ENCODE results near the gene MYH6. TPM values are rescaled to one million over a fixed set of nuclear protein-coding genes. Genes with fewer than 3 reads are reported as not detected.

Gene MYH6
- total RNA-seq, 1 experiment from 2014 or later: 0.09 TPM

- H3K36me3 Mint-ChIP-seq: no peaks in the 10 kb centered on the region
- H3K27ac Mint-ChIP-seq: no peak overlapping the region
- TF ChIP-seq STAT6 (CRISPR knock-in tag; conservative IDR thresholded peaks at IDR 0.05; ENCODE audit: low read depth) (no peak), IRF1 (CRISPR knock-in tag; IDR thresholded peaks at IDR 0.05) (no peak)
- no peak for ATAC-seq
- no peak overlapping the region for H3K4me3 Mint-ChIP-seq
- CTCF ChIA-PET: interaction anchor here (1.1 to 2.7 kb wide), 2 partner anchors 19 to 34 kb away, joined by 3 to 8 read pairs; no protein-coding TSS in a partner anchor
- POLR2A ChIA-PET: no interaction called here
- no peaks in the 10 kb centered on the region for H3K4me1 Mint-ChIP-seq
- no peak for DNase-seq (ENCODE audit: low spot score)
- no peaks in the 10 kb centered on the region for H3K9me3 Mint-ChIP-seq
- H3K27me3 Mint-ChIP-seq (ENCODE audit: low read depth): peaks cover 15% of the 10 kb centered on the region
Observed at GRCh38 chr14:23414254-23414653, 6.2 kb upstream of the MYH6 start.

GRCh38 chr14:23413681-23414080 is 5.6 kb upstream of the MYH6 start:
- H3K27ac Mint-ChIP-seq: no peak overlapping the region
- ATAC-seq (no peak), DNase-seq (ENCODE audit: low spot score) (no peak)
- H3K4me3 Mint-ChIP-seq: no peak overlapping the region
- peaks cover 15% of the 10 kb centered on the region for H3K27me3 Mint-ChIP-seq (ENCODE audit: low read depth)
- H3K4me1 Mint-ChIP-seq: no peaks in the 10 kb centered on the region
- no peaks in the 10 kb centered on the region for H3K9me3 Mint-ChIP-seq
- H3K36me3 Mint-ChIP-seq: no peaks in the 10 kb centered on the region
- CTCF ChIA-PET: interaction anchor here (0.6 to 2.7 kb wide), 2 partner anchors 13 to 34 kb away, joined by 3 to 8 read pairs; no protein-coding TSS in a partner anchor
- POLR2A ChIA-PET: no interaction called here
- no peak for TF ChIP-seq ZNF423 (CRISPR knock-in tag; IDR thresholded peaks at IDR 0.05)
- TF ChIP-seq SP1 (CRISPR knock-in tag; conservative IDR thresholded peaks at IDR 0.05): no peak
- no peak for TF ChIP-seq ZSCAN18 (CRISPR knock-in tag; IDR thresholded peaks at IDR 0.05)
- no peak for TF ChIP-seq ELF4 (CRISPR knock-in tag; IDR thresholded peaks at IDR 0.05; ENCODE audit: low read depth)
- TF ChIP-seq MLX (CRISPR knock-in tag; IDR thresholded peaks at IDR 0.05): no peak
- TF ChIP-seq PRDM15 (CRISPR knock-in tag; IDR thresholded peaks at IDR 0.05): no peak
- TF ChIP-seq PREB (CRISPR knock-in tag; IDR thresholded peaks at IDR 0.05; ENCODE audit: borderline replicate concordance): no peak
- TF ChIP-seq ATF1 (CRISPR knock-in tag; IDR thresholded peaks at IDR 0.05): no peak
- no peak for TF ChIP-seq NR2C2 (CRISPR knock-in tag; IDR thresholded peaks at IDR 0.05)
- TF ChIP-seq GTF2I (CRISPR knock-in tag; conservative IDR thresholded peaks at IDR 0.05): no peak
- TF ChIP-seq IRF2 (CRISPR knock-in tag; IDR thresholded peaks at IDR 0.05; ENCODE audit: borderline replicate concordance, low read depth): no peak
- TF ChIP-seq ZNF512 (CRISPR knock-in tag; IDR thresholded peaks at IDR 0.05; ENCODE audit: borderline replicate concordance): no peak
- no peak for TF ChIP-seq AR (CRISPR knock-in tag; IDR thresholded peaks at IDR 0.05)
- no peak for TF ChIP-seq JUN (CRISPR knock-in tag; IDR thresholded peaks at IDR 0.05)
- no peak for TF ChIP-seq ATF3 (CRISPR knock-in tag; conservative IDR thresholded peaks at IDR 0.05)
- TF ChIP-seq ZNF121 (CRISPR knock-in tag; IDR thresholded peaks at IDR 0.05): no peak
